ENCODE measurements around the gene GPR156. TPM values are rescaled to one million over a fixed set of nuclear protein-coding genes. Genes with fewer than 3 reads are reported as not detected.

GPR156 gene
- total RNA-seq, 4 donors from 2014 or later, result 0.20 to 0.72 (median 0.41) TPM

DNA sequence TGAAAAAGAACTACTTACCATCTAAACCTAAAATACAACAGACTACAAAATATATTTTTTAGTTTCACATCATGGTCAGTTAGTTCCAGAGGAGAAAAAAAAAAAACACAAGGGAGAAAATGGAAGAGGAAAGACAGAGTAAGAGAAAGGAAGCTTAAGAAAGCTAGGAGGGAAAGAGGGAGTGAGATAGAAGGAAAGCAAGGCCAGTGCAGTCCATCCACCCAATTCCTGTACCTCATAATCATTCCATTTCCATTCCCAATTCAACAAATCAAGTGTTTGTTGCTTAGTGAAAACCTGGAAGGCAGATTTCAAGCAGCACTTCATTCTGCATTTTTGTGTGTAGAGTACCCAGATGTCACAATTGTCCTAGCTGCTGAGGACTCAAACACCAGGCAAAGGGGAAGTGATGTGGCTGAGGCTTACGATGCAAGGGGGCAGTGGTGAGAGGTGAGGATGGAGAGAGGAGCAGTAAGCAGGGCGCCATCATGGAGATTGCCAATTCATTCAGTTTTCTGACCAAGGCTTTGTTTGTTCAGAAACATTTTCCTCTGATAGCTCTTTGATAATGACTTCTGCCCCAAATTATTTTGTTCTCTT, 107.2 kb downstream of the GPR156 start:
- TF ChIP-seq POLR2A (IDR thresholded peaks at IDR 0.05), result no peak
- TF ChIP-seq, protein P1, sequence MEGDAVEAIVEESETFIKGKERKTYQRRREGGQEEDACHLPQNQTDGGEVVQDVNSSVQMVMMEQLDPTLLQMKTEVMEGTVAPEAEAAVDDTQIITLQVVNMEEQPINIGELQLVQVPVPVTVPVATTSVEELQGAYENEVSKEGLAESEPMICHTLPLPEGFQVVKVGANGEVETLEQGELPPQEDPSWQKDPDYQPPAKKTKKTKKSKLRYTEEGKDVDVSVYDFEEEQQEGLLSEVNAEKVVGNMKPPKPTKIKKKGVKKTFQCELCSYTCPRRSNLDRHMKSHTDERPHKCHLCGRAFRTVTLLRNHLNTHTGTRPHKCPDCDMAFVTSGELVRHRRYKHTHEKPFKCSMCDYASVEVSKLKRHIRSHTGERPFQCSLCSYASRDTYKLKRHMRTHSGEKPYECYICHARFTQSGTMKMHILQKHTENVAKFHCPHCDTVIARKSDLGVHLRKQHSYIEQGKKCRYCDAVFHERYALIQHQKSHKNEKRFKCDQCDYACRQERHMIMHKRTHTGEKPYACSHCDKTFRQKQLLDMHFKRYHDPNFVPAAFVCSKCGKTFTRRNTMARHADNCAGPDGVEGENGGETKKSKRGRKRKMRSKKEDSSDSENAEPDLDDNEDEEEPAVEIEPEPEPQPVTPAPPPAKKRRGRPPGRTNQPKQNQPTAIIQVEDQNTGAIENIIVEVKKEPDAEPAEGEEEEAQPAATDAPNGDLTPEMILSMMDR (IDR thresholded peaks at IDR 0.05), result no peak
- no peak for DNase-seq (ENCODE audit: low spot score in 2 of 2)

DNA sequence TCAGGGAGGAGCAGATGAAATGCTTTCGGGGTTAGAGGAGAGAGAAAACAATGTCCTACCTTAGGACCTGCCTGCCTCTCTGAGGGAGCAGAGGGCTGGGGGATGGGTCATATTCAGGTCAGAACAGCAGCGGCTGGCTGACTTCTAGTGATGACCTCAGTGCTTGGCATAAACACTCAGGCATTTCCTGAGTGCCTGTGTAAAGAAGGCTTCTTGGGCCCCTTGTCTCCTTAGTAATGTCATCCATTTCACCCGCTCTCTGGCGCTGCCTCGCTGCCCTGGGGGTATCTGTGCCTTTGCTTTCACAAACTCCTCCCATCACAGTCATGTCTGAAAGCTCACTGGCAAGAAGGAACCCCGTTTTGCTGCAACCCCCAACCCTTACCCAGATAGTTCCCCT, 107.9 kb downstream of the GPR156 start:
- no peak overlapping the region for H3K4me3 ChIP-seq (ENCODE audit: low read depth, poor library complexity, severe bottlenecking)
- intact Hi-C loops (cut with DNase I; ENCODE audit: low total_unique reads), result no loop called here
- peak in 1 of 2 donors; percentile 27 for DNase-seq (ENCODE audit: low spot score in 2 of 2)
- TF ChIP-seq, protein P1 (IDR thresholded peaks at IDR 0.05), result no peak
- no peak for TF ChIP-seq POLR2A (IDR thresholded peaks at IDR 0.05)
- WGBS, 2 donors, result 10 to 19% methylated on average over 6 of the region's 6 CpGs

More for the DNA sequence above, 107.2 kb downstream of the GPR156 start:
- 77 to 86% methylated on average over 2 of the region's 2 CpGs for WGBS, 2 donors
- H3K4me3 ChIP-seq (ENCODE audit: low read depth, poor library complexity, severe bottlenecking), result no peak overlapping the region
- intact Hi-C loops (cut with DNase I; ENCODE audit: low total_unique reads), result no loop called here

DNA sequence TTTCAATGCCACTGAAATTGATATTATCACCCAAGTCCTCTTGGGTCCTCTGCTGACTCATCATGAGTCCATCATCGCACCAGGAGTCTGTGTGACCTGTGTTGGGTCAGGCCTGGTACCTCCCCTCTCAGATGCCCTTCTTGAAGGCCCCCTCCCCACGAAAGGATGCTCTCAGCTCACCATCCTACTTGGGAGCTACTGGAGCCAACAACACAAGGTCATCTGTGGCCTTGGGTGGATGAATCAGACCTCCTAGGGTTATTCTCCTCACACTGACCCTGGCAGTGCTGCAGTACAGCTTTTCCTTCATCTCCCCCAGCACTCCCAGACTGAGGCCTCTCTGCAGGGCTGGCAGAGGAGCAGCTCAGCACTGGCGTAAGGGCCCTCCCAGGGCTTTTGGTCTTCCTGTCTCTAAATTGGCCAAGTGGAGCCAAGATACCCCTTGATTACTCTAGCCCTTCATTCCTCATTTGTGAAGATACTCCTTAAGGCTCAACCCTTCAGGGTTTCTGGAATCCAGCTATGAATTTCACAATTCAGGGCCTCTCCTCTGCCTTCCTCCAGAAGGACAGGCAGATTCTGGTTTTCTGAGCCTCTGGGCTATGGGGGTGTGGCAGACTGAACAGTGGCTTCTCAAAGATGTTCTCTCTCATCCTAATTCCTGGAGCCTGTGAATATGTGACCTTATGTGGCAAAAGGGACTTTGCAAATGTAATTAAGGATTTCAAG, 110.0 kb downstream of the GPR156 start:
- TF ChIP-seq POLR2A (IDR thresholded peaks at IDR 0.05), result no peak
- TF ChIP-seq, protein P1 (IDR thresholded peaks at IDR 0.05), result no peak
- no peak for DNase-seq (ENCODE audit: low spot score in 2 of 2)
- intact Hi-C loops (cut with DNase I; ENCODE audit: low total_unique reads), result no loop called here
- WGBS, 2 donors, result 80 to 90% methylated on average over 2 of the region's 3 CpGs
- H3K4me3 ChIP-seq (ENCODE audit: low read depth, poor library complexity, severe bottlenecking), result no peak overlapping the region

DNA sequence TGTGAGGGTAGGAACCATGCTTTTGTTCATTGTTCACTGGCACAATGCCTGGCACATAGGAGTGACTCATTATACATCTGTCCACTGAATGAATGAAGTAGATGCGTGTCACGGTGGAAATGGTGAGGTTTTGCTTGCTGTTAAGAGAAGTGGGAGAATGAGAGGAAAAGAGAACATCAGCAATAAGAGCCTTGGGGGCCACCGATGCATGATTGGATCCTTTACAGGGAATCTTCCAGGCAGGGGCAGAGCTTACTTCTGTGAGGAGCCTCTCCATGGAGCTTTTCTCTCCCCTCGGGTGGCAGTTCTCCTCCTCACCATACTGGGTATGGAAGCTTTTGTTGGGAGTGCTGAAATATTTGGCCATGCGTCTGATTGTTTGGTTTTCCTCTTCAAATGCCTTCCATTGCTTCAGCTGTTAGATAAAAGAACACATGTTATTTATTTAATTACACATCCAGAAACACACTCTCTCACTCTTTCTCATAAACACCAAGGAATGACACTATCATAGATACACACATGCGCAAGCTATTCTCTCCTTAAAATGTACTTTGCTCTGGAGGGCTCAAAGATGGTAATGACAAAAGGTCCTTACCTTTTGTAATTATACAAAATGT, 111.9 kb downstream of the GPR156 start:
- intact Hi-C loops (cut with DNase I; ENCODE audit: low total_unique reads), result no loop called here
- H3K4me3 ChIP-seq (ENCODE audit: low read depth, poor library complexity, severe bottlenecking), result no peak overlapping the region
- WGBS, 2 donors, result 77 to 86% methylated on average over 6 of the region's 6 CpGs
- no peak for DNase-seq (ENCODE audit: low spot score in 2 of 2)
- TF ChIP-seq, protein P1 (IDR thresholded peaks at IDR 0.05), result no peak
- TF ChIP-seq POLR2A (IDR thresholded peaks at IDR 0.05), result no peak

DNA sequence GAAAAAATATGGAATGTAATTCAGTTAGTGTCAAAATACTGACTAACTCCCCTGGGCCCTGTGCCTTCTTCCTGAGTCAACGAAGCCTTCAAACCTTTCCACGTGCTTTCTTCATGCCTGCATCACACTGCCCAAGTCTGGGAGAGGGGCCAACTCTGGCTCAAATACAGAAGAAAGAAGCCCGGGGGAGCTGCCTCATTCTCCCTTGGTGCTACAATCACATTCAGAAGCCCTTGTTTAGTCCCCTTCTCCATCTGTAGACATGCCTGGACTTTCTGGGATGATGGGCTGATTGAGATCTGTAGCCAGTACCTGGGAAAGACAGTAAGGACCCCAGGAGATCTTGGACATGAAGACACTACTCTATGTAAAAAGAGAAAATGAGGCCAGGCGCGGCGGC, 113.0 kb downstream of the GPR156 start:
- TF ChIP-seq POLR2A (IDR thresholded peaks at IDR 0.05), result no peak
- TF ChIP-seq, protein P1 (IDR thresholded peaks at IDR 0.05), result no peak
- H3K4me3 ChIP-seq (ENCODE audit: low read depth, poor library complexity, severe bottlenecking), result no peak overlapping the region
- intact Hi-C loops (cut with DNase I; ENCODE audit: low total_unique reads), result no loop called here
- WGBS, 2 donors, result 46 to 55% methylated on average over 6 of the region's 6 CpGs
- DNase-seq (ENCODE audit: low spot score in 2 of 2), result no peak

Measured in lower leg skin (tissue), 4 donors.